HG03175 (cell line): ENCODE results near the gene AFF3.

Experiments
- ATAC-seq: cut with Tn5 transposase; IDR thresholded peaks from one replicate; pipeline ENCODE4 v1.9.1; 2021; ENCODE audit warnings: mild to moderate bottlenecking, moderate library complexity; ENCODE audit not compliant: unreplicated experiment

Gene AFF3

DNA sequence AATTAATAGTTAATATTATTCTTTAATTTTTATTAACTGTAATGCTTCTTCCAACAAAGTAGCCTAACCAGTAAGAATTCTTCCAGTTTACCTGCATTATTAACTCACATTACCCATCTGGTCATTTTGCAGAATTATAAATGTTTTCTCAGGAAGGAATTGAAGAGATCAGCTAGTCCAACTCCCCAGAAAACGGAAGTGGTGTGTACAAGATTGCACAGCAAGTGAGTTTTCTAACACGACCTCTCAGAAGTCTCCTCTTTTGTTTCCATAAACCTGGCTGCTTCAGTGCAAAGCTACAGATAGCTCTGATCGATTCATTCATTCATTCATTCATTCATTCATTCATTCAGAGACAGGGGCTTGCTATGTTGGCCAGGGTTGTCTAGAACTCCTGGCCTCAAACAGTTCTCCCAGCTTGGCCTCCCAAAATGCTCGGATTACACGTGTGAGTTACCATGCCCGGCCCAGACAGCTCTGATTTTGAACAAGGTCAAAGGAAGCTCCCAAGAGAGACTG lies 523.8 kb downstream of the AFF3 start:
- ATAC-seq: no peak

DNA sequence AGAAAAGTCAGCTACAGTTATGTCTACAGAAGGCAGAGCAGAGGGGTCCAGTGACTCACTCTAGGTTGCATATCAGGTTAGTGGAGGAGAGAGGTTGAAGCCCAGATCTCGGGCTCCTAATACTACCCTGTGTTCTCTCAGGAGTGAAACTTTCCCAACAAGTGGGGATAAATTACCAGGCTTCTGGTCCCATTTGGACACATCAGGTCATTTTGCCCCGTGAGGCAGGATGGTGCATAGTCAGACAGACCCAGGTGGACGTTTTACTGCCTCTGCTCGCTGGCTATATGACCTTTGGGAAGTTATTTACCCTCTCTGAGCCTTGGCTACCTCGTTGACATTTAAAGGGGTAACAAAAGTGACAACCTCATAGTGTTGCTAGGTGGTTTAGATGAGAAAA lies 524.6 kb downstream of the AFF3 start:
- ATAC-seq: no peak

DNA sequence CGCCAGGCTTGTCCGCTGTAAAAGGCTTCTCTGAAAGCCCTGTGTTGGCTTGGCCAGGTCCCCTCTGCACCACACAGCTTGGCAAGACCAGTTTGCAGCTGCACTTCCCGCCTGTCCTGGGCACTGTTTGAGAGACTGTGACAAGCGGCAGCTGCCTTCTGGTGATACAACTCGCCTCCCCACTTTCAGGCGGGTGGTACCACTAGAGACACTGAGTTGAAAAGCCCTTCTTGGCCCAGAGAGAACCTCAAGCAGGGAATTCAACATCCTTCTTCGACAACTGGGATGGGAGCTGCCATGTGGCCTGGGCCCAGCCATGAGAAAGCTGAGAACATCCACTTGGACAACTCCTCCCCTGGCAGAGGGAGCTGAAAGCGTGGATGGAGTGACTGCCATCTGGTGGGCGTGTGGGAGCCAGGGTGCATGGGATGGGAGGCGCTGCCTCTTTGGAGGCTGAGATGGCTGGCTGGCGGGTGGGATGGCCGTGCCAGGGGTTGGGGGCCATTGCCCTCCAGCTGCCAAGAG lies 527.1 kb downstream of the AFF3 start:
- no peak for ATAC-seq

DNA sequence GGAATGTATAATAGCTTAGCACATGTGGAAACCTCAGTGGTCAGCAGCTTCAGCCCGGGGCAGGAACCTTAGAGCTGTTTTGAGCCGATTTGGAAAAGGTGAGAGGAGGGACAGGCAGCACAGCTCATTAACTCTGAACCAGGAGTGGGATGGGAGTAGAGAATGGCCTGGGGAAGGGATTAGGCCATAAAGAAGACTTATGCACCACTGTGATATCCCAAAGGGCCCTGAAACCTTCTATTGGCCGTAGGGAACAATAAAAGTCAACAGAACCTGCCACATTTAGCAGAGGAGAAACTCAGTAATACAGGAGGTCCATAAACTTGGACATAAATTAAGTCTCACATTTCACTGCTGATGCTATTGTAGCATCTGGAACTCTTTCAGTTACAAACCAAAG lies 528.4 kb downstream of the AFF3 start:
- no peak for ATAC-seq

DNA sequence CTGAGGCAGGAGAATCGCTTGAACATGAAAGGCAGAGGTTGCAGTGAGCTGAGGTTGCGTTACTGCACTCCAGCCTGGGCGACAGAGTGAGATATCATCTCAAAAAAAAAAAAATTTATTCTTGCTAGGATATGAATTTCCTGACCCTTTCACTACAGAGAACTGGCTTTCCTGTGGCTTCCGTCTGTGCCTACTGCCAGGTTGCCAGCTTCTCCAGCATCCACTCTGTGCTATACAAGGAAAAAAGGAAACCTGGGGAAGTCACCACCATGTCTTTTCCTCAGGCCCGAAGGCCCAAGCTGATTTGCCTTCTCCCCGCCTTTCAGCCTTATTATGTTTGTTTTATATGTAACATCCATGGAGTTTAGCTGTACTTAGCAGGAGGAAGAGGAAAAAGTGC lies 530.6 kb downstream of the AFF3 start:
- no peak for ATAC-seq

DNA sequence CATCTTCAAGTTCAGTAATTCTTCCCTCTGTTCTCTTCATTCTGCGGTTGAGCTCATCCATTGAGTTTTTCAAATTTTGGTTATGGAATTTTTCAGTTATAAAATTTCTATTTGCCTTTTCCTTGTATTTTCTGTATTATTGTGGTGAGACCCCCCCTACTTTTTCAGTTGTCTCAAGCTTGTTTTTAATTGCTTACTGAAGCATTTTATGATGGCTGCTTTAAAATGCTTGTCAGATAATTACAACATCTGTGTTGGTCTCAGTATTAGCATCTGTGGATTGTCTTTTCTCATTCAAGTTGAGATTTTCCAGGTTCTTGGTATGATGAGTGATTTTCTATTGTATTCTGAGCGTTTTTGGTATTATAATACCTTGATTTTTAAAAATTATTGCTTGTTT lies 531.4 kb downstream of the AFF3 start:
- no peak for ATAC-seq

DNA sequence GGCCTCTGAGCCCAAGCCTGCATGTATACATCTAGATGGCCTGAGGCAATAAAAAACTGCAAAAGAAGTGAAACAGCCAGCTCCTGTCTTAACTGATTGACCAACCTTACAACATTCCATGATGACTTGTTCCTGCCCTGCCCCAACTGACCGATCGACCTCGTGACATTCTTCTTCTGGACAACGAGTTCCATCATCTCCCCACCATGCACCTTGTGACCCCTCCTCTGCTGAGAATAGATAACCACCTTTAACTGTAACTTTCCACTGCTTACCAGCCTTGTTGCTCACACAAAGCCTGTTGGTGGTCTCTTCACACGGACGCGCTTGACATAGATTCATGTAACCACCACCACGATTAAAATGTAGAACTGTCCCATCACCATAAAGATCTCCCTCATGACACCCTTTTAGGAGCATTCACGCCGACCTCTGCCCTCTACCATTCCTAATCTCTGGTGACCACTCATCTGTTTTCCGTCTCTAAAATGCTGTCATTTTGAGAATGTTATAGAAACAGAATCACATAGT lies 532.5 kb downstream of the AFF3 start:
- no peak for ATAC-seq

DNA sequence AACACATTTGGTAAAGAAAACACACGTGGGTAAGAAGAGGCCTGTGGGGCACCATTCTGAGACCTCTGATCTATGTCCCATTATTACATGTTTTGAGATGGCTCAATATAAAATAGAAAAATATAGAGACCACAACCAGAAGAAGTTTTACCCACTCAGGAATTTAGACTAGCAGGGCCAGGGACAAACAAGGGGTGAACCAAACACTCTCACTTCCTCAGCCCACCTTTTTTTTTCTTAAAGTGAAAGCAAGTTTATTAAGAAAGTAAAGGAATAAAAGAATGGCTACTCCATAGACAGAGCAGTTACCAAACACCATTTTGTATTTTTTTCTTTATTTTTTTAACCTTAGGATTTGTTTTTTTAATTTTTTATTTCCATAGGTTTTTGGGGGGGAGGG lies 533.5 kb downstream of the AFF3 start:
- no peak for ATAC-seq

DNA sequence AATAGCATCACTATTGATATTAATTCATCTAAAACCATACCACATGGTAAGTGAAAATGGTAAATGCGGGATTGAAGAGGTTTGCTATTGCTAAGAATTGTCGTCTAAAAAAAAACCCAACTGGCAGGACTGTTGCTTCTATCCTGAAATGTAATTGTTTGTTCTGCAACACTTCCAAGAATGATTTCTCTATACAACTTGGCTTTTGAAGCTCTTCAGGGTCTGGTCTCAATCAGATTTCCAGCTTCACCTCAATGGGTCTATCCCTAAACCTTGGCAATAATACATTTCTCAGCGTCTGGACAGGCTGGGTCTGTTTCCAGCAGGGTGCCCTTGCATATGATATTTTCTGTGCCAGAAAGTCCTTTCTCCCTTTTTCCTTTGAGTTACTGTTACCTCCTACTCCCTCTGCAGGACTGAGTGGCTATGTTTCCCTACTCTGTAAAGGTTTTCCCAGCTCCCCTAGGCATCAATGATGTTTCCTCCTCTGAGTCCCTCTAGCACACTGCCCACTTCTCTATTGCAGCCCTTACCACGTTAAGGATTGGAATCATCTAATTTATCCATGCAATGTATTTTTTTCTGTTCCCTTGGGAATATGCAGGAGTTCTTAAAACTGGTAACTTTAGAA lies 534.4 kb downstream of the AFF3 start:
- ATAC-seq: no peak

DNA sequence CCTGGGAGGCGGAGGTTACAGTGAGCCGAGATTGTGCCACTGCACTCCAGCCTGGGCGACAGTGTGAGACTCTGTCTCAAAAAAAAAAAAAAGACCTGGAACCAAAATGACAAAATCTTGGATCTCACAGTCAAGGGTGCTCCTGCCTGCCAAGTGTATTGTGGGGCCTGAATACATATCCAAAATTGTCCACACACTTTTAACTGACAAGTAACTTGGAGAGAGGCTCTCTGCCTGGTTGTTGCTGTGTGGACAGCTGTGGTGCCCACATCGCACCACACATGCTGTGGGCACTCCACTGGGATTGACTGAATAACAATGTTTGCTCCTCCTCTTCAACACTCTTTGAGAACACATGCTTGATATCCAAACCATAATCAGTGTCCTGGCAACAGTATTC lies 534.9 kb downstream of the AFF3 start:
- no peak for ATAC-seq

DNA sequence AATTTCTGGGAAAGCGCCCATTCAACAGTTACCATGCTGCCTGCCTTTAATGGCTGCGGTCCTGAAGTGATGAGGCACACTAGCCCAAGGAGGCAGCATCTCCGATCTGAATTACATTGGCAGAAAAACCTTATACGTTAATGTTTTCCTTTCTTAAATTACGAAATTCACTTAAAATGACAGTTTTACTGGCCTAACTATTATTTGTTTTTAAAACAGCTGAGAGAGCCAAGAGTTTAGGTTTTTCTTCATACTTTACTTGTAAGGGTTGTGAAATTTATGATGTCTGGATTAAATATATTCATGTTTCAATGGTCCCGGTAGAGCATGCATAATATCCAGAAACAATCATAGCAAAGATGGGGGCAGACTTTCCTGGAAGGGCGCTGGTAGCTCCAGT lies 537.4 kb downstream of the AFF3 start:
- no peak for ATAC-seq

DNA sequence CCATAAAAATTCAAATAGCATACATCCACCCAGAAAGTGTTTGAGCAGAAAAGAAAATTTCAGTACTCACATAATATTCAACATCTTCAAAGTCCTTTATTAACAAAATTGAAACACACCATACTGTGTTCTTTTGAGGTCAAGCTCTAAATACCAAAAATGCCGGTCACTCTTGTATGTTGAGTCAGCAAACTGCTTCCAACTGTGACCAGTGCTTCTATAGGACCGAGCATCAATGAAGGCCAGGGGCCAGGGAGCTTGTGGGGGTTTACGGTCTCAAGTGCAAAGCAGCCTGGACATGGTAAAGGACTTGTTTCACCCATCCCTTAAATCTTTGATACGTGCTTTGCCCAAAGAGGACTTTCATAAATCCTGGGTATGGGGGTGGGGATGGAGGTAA lies 539.9 kb downstream of the AFF3 start:
- ATAC-seq: no peak

DNA sequence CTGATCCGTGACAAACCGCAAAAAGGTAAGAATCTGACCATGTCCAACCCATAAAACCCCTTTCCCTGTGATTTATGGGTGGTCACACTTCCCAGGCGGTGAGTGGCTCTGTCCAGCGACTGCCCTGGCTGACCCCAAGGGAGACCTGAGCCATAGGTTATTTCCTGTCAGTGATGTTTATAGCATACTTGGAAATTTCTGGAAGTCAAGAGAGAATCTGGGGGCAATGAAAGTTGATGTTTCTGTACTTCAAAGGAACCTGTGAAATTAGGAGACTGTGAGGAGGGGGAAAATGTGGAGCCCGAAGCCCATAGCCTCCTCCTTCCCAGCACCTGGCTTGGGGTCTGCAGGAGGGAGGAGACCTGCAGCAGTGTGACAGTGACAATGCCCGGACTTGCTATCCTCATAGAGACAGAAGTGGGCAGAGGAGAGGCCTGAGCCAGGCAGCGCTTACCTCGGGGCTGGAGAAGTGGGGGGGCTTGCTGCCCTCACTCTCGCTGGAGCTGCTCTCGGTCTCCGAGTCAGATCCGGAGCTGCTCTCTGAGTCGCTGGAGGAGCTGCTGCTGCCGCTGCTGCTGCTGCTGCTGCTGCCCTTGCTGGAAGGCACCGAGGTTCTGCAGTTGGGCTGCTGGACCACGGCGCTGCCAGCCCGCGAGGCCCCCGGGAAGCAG lies 541.3 kb downstream of the AFF3 start:
- ATAC-seq: no peak

DNA sequence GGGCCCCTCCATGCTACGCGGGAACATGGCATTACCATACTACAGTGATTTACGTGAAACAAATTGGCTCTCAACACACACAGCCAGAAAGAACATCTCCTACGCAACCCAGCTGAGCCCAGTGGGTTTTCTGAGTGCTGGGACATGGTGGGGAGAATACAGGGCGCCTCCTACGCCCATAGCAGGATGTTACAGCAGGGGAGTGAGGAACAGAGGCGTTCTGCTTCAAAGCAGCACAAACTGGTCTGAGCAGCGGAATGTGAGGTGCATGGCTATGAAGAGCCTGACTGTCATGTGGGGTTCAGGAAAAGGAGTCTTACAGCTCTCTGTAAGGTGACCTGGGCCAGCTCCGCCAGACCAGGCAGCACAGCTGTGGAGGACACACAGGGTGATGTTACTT lies 543.9 kb downstream of the AFF3 start:
- no peak for ATAC-seq

DNA sequence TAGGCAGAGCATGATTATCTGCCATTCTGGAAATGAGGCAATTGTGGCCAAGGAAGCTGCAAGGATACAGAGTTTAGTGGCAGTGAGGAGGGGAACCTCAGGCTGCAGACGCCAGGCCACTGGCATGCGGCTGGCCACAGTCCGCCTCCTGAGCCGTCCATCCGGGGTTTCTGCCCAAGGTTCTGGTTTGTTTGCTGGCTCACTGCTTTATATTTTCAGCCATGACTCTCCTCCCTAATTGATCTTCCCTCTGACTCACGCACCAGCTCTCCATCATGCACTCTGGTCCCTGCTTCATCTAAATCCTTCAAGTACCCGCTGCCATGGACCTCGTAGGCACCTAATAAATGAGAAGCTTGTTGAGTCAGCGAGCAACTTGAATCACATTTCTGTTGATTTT lies 544.8 kb downstream of the AFF3 start:
- no peak for ATAC-seq

DNA sequence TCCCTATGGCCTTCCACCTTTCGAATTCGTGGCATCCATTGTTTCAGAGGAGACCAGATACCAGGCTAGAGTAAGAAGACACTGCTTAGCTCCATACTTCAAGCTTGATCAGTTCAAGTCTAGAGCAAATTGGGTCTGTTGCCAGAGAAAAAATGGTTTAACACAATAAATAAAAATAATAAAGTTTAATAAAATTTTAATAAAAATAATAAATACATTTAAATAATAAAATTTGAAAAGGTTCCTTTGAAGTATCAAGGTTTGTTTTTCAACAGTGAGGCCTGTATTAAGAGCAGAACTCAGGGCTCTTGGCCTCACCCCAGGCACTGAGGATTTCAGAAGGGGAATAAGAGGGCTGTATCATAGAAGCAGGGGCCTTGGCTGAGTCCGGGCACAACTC lies 547.0 kb downstream of the AFF3 start:
- ATAC-seq: no peak

DNA sequence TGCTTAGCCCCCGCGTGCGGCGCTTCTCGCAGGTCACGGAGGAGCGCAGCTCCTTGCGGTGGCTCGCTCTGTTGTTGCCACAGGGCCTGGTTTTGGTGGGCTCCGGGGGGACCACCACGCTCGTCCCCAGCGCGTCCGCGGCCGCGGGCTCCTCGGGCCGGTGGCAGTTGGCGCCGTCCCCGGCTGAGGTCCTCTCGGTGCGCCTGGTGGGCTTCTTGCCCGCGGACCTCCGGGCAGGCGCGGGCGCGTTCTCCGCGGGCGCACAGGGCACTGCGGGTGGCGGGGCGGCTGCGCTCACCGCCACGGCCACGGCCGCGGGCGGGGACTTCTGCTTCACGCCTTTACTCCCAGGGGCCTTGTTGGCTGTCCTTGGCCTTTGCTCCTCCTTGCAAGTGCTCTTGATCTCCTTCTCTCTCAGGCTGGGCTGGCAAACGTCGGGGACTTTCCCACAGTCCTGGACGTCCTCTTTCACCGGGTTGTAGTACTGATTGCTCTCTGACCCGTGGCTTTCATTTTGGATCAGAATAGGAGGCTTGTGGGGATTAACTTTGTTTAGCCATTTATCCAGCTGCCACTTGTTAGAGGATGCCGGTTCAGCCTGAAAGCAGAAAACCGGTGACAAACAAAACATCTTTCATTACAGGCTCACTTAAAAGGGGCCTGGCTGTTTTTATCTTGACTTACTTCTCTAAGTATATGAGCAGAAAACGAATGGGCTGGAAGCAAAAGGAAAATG lies 548.5 kb downstream of the AFF3 start:
- ATAC-seq: no peak

DNA sequence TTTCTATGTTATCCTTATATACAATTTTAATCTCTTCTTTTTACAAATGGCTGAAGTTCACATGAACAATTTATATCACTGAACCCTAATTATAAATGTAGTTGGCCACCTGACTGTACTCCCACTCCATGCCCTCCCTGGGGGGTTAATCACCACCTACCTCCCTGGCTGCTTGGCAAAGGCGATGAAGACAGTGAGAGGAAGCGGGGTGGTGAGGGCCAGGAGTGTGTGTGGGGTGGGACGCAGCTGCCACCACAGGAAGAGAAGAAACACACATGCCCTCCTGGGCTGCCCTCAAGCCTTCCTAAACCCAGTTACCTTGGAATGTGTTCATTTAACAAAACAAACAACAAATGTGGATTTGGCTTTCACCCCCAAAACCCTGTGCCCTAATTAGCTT lies 565.6 kb downstream of the AFF3 start:
- ATAC-seq: no peak

DNA sequence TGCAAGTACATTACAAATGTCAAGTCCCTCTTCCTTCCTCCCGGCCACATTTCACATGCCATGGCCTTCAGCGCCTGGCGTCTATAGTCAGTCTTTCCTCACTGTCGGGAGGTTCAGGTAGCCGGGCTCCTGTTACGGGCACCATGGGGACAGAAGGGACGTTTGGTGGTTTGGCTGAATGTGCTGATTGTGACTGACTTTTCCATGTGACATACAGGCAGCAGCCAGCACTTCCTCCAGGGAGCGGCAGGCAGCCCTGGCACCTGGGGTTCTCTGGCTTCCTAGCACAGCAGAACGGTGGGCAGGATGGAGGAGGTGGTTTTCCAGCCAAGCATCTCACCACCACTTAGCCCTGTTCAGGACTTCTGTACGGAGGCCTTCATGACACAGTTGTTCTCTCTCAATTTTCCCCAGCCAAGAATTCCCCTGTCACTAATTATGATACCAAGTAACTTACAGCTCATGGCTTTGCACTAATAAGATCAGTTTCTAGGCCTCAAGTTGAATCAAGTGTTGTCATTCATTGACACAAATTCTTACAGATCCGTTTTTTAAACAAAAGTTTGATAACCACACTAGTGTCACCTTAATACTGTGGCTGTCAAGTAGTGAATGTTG lies 568.6 kb downstream of the AFF3 start:
- no peak for ATAC-seq

DNA sequence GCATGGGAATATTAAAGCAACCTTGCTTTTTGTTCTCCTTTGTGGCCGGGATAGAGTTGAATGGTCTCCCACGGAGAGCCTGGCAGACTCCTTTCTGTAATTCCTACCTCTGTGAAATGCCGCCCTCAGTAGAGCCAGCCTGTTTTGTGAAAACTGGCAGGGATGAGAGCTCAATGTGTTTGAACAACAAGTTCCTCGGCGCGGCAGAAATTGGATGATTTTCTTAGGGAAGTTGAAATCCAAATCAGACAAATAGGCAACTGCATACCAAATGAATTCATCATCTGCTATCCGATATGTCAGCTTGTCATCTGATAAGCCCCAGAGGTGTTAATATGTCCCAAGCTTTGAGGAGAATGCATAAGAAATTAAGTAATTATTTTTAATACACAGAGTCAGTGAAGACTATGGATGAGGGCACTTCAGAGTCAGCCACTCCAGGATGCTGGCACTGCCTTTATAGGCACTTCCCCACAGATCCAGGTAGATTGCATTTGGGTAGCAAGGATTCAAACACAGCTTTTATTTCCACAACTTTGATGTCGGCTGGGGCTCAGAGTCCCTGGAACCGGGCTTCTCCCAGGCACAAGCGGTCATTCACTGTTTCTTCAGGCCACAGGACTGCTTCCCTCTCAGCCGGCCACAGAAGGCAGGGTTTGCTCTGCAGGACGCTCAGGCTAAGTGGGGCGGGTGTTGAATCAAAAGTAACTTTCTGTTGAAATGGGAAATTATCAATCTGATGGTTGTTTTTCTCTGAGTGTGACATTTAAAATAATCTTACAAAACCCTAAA lies 569.8 kb downstream of the AFF3 start:
- ATAC-seq: no peak
